GM18858 (cell line): ENCODE data around the gene PMPCB.
"Not testable (repeated sequence)": the region's sequence is repeated elsewhere in the genome, so short reads cannot be mapped to it uniquely, and the experiment has no call there.

Experiments
- ATAC-seq: cut with Tn5 transposase; IDR thresholded peaks from one replicate; pipeline ENCODE4 v1.9.1; 2021; ENCODE audit not compliant: unreplicated experiment

The PMPCB gene

GRCh38 chr7:103296901-103297836 lies at the start of gene PMPCB:
PMPCB (plus strand) TSS chr7:103297435; CDS start chr7:103297460, 25 bp downstream.
- peak; percentile 74 for ATAC-seq

- ATAC-seq = not testable (repeated sequence)
Measured at GRCh38 chr7:103253699-103254506, 43.3 kb upstream of the PMPCB start.

GRCh38 chr7:103264054-103264453 lies 33.2 kb upstream of the PMPCB start:
- ATAC-seq = not testable (repeated sequence)

- not testable (repeated sequence) for ATAC-seq
Measured at GRCh38 chr7:103266229-103266628, 31.0 kb upstream of the PMPCB start.

- ATAC-seq = not testable (repeated sequence)
Measured at GRCh38 chr7:103273374-103273773, 23.9 kb upstream of the PMPCB start.

- not testable (repeated sequence) for ATAC-seq
Measured at GRCh38 chr7:103274867-103275266, 22.4 kb upstream of the PMPCB start.

- not testable (repeated sequence) for ATAC-seq
Measured at GRCh38 chr7:103278195-103278594, 19.0 kb upstream of the PMPCB start.

GRCh38 chr7:103279636-103279962 lies 17.6 kb upstream of the PMPCB start:
- ATAC-seq = peak; percentile 32

- peak; percentile 90 for ATAC-seq
Measured at GRCh38 chr7:103279963-103280802, 17.1 kb upstream of the PMPCB start.

- ATAC-seq = peak; percentile 5
Measured at GRCh38 chr7:103280803-103281155, 16.5 kb upstream of the PMPCB start.

- not testable (repeated sequence) for ATAC-seq
Measured at GRCh38 chr7:103282802-103283427, 14.3 kb upstream of the PMPCB start.

GRCh38 chr7:103292122-103292521 lies 5.1 kb upstream of the PMPCB start:
- ATAC-seq = no peak

GRCh38 chr7:103293526-103293925 lies 3.7 kb upstream of the PMPCB start:
- no peak for ATAC-seq

GRCh38 chr7:103297837-103298179 lies 573 bp downstream of the PMPCB start:
- peak; percentile 11 for ATAC-seq

GRCh38 chr7:103299660-103300059 lies 2.4 kb downstream of the PMPCB start:
- no peak for ATAC-seq

- ATAC-seq = no peak
Measured at GRCh38 chr7:103301441-103301840, 4.2 kb downstream of the PMPCB start.

- ATAC-seq = peak; percentile 42
Measured at GRCh38 chr7:103307503-103308231, 10.4 kb downstream of the PMPCB start.

- ATAC-seq = no peak
Measured at GRCh38 chr7:103314852-103315251, 17.6 kb downstream of the PMPCB start.

GRCh38 chr7:103316380-103316941 lies 19.2 kb downstream of the PMPCB start:
- ATAC-seq = no peak

- ATAC-seq = no peak
Measured at GRCh38 chr7:103317009-103317408, 19.8 kb downstream of the PMPCB start.
